Measurements from ENCODE around the gene CDC42EP3.

GRCh38 chr2:37627710-37628109, 43.7 kb downstream of the CDC42EP3 start:
- TF ChIP-seq EP300 (IDR thresholded peaks at IDR 0.05) (no peak), CTCF (IDR thresholded peaks at IDR 0.05) (no peak), POLR2A (IDR thresholded peaks at IDR 0.05) (no peak)
